GM23338 (cell line): ENCODE data around the gene FRMD4A. TPM values are rescaled to one million over a fixed set of nuclear protein-coding genes. Genes with fewer than 3 reads are reported as not detected.

Source experiments
- ATAC-seq: fragments of 200-7000 bp; cut with Tn5 transposase; 3 replicates; pipeline ENCODE4 v1.9.1; 2020
- DNase-seq: peaks from one replicate; pipeline ENCODE4 v3.0.0-alpha.2; 2015; ENCODE audit warnings: low spot score
- H2AFZ ChIP-seq: fragments of 200-600 bp; sonication (generic); 2 replicates; pipeline ENCODE4 v1.8.0; 2016; ENCODE audit warnings: antibody characterized with exemption, mild to moderate bottlenecking, moderate library complexity
- H3F3A ChIP-seq: fragments of 200-600 bp; sonication (generic); replicated peaks from 2 replicates; pipeline ENCODE4 v1.8.0; 2017; ENCODE audit warnings: antibody characterized with exemption, mixed run types, low read depth
- H3K27ac ChIP-seq: fragments of 200-600 bp; sonication (generic); 2 replicates; pipeline ENCODE4 v1.6.1; 2016; ENCODE audit warnings: low read depth
- H3K27me3 ChIP-seq: fragments of 200-600 bp; sonication (generic); 2 replicates; pipeline ENCODE4 v1.8.0; 2016; ENCODE audit warnings: mild to moderate bottlenecking, mixed run types, moderate library complexity; ENCODE audit not compliant: insufficient read depth
- H3K36me3 ChIP-seq: fragments of 200-600 bp; sonication (generic); 2 replicates; pipeline ENCODE4 v1.8.0; 2016; ENCODE audit warnings: mild to moderate bottlenecking; ENCODE audit not compliant: insufficient read depth
- H3K4me1 ChIP-seq: fragments of 200-600 bp; sonication (generic); 2 replicates; pipeline ENCODE4 v1.8.0; 2016; ENCODE audit warnings: mild to moderate bottlenecking, moderate library complexity; ENCODE audit not compliant: insufficient read depth
- H3K4me2 ChIP-seq: fragments of 200-600 bp; sonication (generic); 2 replicates; pipeline ENCODE4 v1.7.1; 2017; ENCODE audit warnings: mixed run types
- H3K4me3 ChIP-seq: fragments of 200-600 bp; sonication (generic); 2 replicates; pipeline ENCODE4 v1.6.1; 2016; ENCODE audit warnings: mixed run types
- H3K79me2 ChIP-seq: fragments of 200-600 bp; sonication (generic); replicated peaks from 2 replicates; pipeline ENCODE4 v1.8.0; 2017; ENCODE audit warnings: mild to moderate bottlenecking; ENCODE audit not compliant: insufficient read depth
- H3K9me2 ChIP-seq: fragments of 200-600 bp; sonication (generic); 2 replicates; pipeline ENCODE4 v1.8.0; 2017; ENCODE audit not compliant: insufficient read depth
- H4K20me1 ChIP-seq: fragments of 200-600 bp; sonication (generic); replicated peaks from 2 replicates; pipeline ENCODE4 v1.8.0; 2017; ENCODE audit warnings: mild to moderate bottlenecking; ENCODE audit not compliant: insufficient read depth
- H3K27ac Mint-ChIP-seq: 2 replicates; pipeline ENCODE4 v1.8.0; 2020; ENCODE audit warnings: inconsistent platforms, mild to moderate bottlenecking, moderate library complexity, mixed read lengths
- H3K27me3 Mint-ChIP-seq: 3 replicates; pipeline ENCODE4 v1.8.0; 2022; ENCODE audit warnings: low read depth, mild to moderate bottlenecking, moderate library complexity, mixed read lengths, inconsistent platforms; ENCODE audit not compliant: insufficient read depth, poor library complexity
- H3K36me3 Mint-ChIP-seq: 3 replicates; pipeline ENCODE4 v1.8.0; 2021; ENCODE audit warnings: low read depth, mild to moderate bottlenecking, inconsistent platforms, moderate library complexity, mixed read lengths
- H3K4me1 Mint-ChIP-seq: 3 replicates; pipeline ENCODE4 v1.8.0; 2020; ENCODE audit warnings: mild to moderate bottlenecking, inconsistent platforms, mixed read lengths
- H3K4me3 Mint-ChIP-seq: 3 replicates; pipeline ENCODE4 v1.8.0; 2021; ENCODE audit warnings: moderate library complexity, mild to moderate bottlenecking, inconsistent platforms, mixed read lengths
- H3K9me3 Mint-ChIP-seq: 3 replicates; pipeline ENCODE4 v1.8.0; 2020; ENCODE audit warnings: moderate library complexity, mild to moderate bottlenecking, inconsistent platforms, mixed read lengths
- CREB1 ChIP-seq: fragments of 250-450 bp; sonication (Bioruptor Pico); IDR thresholded peaks from 2 replicates; pipeline ENCODE4 v1.5.0; 2020; ENCODE audit warnings: low read depth, mild to moderate bottlenecking, moderate library complexity
- EZH2 ChIP-seq: fragments of 200-600 bp; sonication (generic); IDR thresholded peaks from one replicate; pipeline ENCODE4 v1.8.0; 2017; ENCODE audit warnings: antibody characterized with exemption, mild to moderate bottlenecking, low read depth; ENCODE audit not compliant: unreplicated experiment
- EZH2phosphoT487 ChIP-seq: fragments of 200-600 bp; sonication (generic); IDR thresholded peaks from one replicate; pipeline ENCODE4 v1.8.1; 2018; ENCODE audit warnings: antibody characterized with exemption; ENCODE audit not compliant: unreplicated experiment
- JUNB ChIP-seq: IDR thresholded peaks from one replicate; pipeline ENCODE4 v1.6.1; 2016; ENCODE audit warnings: antibody characterized with exemption; ENCODE audit not compliant: unreplicated experiment
- NANOG ChIP-seq: IDR thresholded peaks from 2 replicates; pipeline ENCODE4 v1.6.1; 2016; ENCODE audit warnings: antibody characterized with exemption, borderline replicate concordance
- POLR2AphosphoS5 ChIP-seq: IDR thresholded peaks from 2 replicates; pipeline ENCODE4 v1.6.1; 2016; ENCODE audit warnings: antibody characterized with exemption, low read depth
- STAT1 ChIP-seq: IDR thresholded peaks from one replicate; pipeline ENCODE4 v1.6.1; 2016; ENCODE audit warnings: antibody characterized with exemption; ENCODE audit not compliant: unreplicated experiment
- ZNF114 ChIP-seq: fragments of 250-450 bp; sonication (Bioruptor Pico); IDR thresholded peaks from 2 replicates; pipeline ENCODE4 v1.5.0; 2020; ENCODE audit warnings: mild to moderate bottlenecking, moderate library complexity
- ZNF331 ChIP-seq: fragments of 250-450 bp; sonication (Bioruptor Pico); IDR thresholded peaks from 2 replicates; pipeline ENCODE4 v1.5.0; 2020; ENCODE audit warnings: low read depth, mild to moderate bottlenecking, moderate library complexity
- ZNF462 ChIP-seq: fragments of 250-450 bp; sonication (Bioruptor Pico); IDR thresholded peaks from 2 replicates; pipeline ENCODE4 v1.5.0; 2020; ENCODE audit warnings: mild to moderate bottlenecking, moderate library complexity
- polyA plus RNA-seq: library from polyadenylated mRNA; unstranded; fragments of >200 nt; fragmentation: Nextera tagmentation; extraction: Ambion mirVana; gene quantifications from 2 replicates; pipeline ENCODE4 v1.2.1, GENCODE V29; 2016
- total RNA-seq: library from RNA; depleted of rRNA; stranded (reverse); fragments of >200 nt; shearing (Covaris generic); gene quantifications from 2 replicates; pipeline ENCODE4 v1.2.3, GENCODE V29; 2014
- TF ChIP-seq, protein P1 (sequence below): IDR thresholded peaks from one replicate; pipeline ENCODE4 v1.6.1; 2018; ENCODE audit warnings: antibody characterized with exemption; ENCODE audit not compliant: unreplicated experiment
- TF ChIP-seq, protein P2 (sequence below): IDR thresholded peaks from 2 replicates; pipeline ENCODE4 v1.6.1; 2016; ENCODE audit warnings: antibody characterized with exemption
- TF ChIP-seq, protein P3 (sequence below), 2 experiments: fragments of 200-600 bp in 1 of 2; sonication (generic) in 1 of 2; conservative IDR thresholded peaks; 2 replicates each; pipeline versions ENCODE4 v1.5.1 to v1.6.1; 2016 to 2017; ENCODE audit warnings: antibody characterized with exemption in 2 of 2, low read depth in 2 of 2, mild to moderate bottlenecking in 2 of 2, moderate library complexity in 1 of 2

FRMD4A gene
- total and polyA plus RNA-seq, 2 experiments from 2014 or later: 14.0 to 20.1 TPM

DNA sequence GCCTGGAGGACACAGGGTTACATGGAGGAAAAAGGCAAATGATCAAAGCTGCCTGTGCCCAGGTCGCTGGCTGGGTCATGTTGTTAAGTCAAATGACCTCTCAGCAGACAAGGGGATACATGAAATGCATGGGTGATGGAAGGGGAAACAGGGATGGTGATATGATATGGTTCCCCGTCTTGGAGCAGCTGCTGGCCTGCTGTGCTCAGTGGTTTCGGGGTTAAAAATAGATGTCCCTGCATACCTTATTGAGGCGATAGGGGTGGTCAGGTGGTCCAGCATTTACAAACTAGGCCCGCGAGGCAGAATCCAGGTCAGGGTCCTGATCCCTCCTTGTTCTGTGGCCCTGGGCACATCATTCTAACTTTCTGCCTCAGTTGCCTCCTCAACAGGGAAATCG lies 586.8 kb downstream of the FRMD4A start:
- H3K27me3 Mint-ChIP-seq: no peaks in the 10 kb centered on the region
- H3K27ac ChIP-seq: no peak overlapping the region
- H3K27me3 ChIP-seq: no peaks in the 10 kb centered on the region
- H2AFZ ChIP-seq: no peak overlapping the region
- no peak overlapping the region for H3K4me3 ChIP-seq
- H3K79me2 ChIP-seq: no peaks in the 10 kb centered on the region
- peaks cover 5% of the 10 kb centered on the region; the same call in 1 of the 2 replicates for H3K4me1 ChIP-seq
- H3K36me3 Mint-ChIP-seq: no peaks in the 10 kb centered on the region; the same call in 2 of the 3 replicates
- no peak overlapping the region for H3K27ac Mint-ChIP-seq
- H3F3A ChIP-seq: no peaks in the 10 kb centered on the region
- ATAC-seq: no peak
- peaks cover 2% of the 10 kb centered on the region; the same call in 2 of the 3 replicates for H3K4me1 Mint-ChIP-seq
- H3K9me2 ChIP-seq: no peaks in the 10 kb centered on the region
- DNase-seq: no peak
- H3K4me3 Mint-ChIP-seq: no peak overlapping the region
- no peak for TF ChIP-seq ZNF331 (CRISPR knock-in tag)
- TF ChIP-seq ZNF114 (CRISPR knock-in tag): no peak
- TF ChIP-seq POLR2AphosphoS5: no peak
- TF ChIP-seq ZNF462 (CRISPR knock-in tag): no peak
- TF ChIP-seq, protein P1, sequence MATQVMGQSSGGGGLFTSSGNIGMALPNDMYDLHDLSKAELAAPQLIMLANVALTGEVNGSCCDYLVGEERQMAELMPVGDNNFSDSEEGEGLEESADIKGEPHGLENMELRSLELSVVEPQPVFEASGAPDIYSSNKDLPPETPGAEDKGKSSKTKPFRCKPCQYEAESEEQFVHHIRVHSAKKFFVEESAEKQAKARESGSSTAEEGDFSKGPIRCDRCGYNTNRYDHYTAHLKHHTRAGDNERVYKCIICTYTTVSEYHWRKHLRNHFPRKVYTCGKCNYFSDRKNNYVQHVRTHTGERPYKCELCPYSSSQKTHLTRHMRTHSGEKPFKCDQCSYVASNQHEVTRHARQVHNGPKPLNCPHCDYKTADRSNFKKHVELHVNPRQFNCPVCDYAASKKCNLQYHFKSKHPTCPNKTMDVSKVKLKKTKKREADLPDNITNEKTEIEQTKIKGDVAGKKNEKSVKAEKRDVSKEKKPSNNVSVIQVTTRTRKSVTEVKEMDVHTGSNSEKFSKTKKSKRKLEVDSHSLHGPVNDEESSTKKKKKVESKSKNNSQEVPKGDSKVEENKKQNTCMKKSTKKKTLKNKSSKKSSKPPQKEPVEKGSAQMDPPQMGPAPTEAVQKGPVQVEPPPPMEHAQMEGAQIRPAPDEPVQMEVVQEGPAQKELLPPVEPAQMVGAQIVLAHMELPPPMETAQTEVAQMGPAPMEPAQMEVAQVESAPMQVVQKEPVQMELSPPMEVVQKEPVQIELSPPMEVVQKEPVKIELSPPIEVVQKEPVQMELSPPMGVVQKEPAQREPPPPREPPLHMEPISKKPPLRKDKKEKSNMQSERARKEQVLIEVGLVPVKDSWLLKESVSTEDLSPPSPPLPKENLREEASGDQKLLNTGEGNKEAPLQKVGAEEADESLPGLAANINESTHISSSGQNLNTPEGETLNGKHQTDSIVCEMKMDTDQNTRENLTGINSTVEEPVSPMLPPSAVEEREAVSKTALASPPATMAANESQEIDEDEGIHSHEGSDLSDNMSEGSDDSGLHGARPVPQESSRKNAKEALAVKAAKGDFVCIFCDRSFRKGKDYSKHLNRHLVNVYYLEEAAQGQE: no peak
- TF ChIP-seq STAT1: no peak
- no peak for TF ChIP-seq NANOG
- TF ChIP-seq, protein P2, sequence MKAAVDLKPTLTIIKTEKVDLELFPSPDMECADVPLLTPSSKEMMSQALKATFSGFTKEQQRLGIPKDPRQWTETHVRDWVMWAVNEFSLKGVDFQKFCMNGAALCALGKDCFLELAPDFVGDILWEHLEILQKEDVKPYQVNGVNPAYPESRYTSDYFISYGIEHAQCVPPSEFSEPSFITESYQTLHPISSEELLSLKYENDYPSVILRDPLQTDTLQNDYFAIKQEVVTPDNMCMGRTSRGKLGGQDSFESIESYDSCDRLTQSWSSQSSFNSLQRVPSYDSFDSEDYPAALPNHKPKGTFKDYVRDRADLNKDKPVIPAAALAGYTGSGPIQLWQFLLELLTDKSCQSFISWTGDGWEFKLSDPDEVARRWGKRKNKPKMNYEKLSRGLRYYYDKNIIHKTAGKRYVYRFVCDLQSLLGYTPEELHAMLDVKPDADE: no peak
- TF ChIP-seq JUNB: no peak
- TF ChIP-seq, protein P3, sequence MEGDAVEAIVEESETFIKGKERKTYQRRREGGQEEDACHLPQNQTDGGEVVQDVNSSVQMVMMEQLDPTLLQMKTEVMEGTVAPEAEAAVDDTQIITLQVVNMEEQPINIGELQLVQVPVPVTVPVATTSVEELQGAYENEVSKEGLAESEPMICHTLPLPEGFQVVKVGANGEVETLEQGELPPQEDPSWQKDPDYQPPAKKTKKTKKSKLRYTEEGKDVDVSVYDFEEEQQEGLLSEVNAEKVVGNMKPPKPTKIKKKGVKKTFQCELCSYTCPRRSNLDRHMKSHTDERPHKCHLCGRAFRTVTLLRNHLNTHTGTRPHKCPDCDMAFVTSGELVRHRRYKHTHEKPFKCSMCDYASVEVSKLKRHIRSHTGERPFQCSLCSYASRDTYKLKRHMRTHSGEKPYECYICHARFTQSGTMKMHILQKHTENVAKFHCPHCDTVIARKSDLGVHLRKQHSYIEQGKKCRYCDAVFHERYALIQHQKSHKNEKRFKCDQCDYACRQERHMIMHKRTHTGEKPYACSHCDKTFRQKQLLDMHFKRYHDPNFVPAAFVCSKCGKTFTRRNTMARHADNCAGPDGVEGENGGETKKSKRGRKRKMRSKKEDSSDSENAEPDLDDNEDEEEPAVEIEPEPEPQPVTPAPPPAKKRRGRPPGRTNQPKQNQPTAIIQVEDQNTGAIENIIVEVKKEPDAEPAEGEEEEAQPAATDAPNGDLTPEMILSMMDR (conservative IDR thresholded peaks at IDR 0.05; ENCODE audit: low read depth in 2 of 2): no peak
- TF ChIP-seq EZH2phosphoT487: no peak
- no peak for TF ChIP-seq CREB1 (CRISPR knock-in tag)
- TF ChIP-seq EZH2: no peak
- H4K20me1 ChIP-seq: no peaks in the 10 kb centered on the region
- no peaks in the 10 kb centered on the region for H3K9me3 Mint-ChIP-seq
- H3K36me3 ChIP-seq: no peaks in the 10 kb centered on the region
- H3K4me2 ChIP-seq: no peak overlapping the region
